Measurements from ENCODE around the gene PCYT2. TPM values are rescaled to one million over a fixed set of nuclear protein-coding genes. Genes with fewer than 3 reads are reported as not detected.

The PCYT2 gene
- total and polyA plus RNA-seq, 9 of the 15 experiments (the other 6 are each of a cell fraction or from before 2014, with no cell fraction given): 0.92 to 134 (median 82.5) TPM

GRCh38 chr17:81870131-81870980, 40.8 kb downstream of the PCYT2 start (continued):
- TF ChIP-seq ZBTB11 (CRISPR knock-in tag; IDR thresholded peaks at IDR 0.05): no peak
- TF ChIP-seq NCOA4 (IDR thresholded peaks at IDR 0.05; ENCODE audit: partially characterized antibody): no peak
- no peak for TF ChIP-seq RBM17 (IDR thresholded peaks at IDR 0.05; ENCODE audit: borderline replicate concordance, low read depth, low read length)
- no peak for TF ChIP-seq PTRF (tag; IDR thresholded peaks at IDR 0.05)
- TF ChIP-seq KLF10 (CRISPR knock-in tag; IDR thresholded peaks at IDR 0.05): no peak
- TF ChIP-seq SMAD4 (CRISPR knock-in tag; conservative IDR thresholded peaks at IDR 0.05): peak; percentile 25; the same call in 1 of the 2 replicates
- no peak for TF ChIP-seq BRCA1 (IDR thresholded peaks at IDR 0.05)
- TF ChIP-seq BRCA1 (CRISPR knock-in tag; IDR thresholded peaks at IDR 0.05): no peak
- no peak for TF ChIP-seq THRB (CRISPR knock-in tag; conservative IDR thresholded peaks at IDR 0.05)
- TF ChIP-seq SMAD2 (IDR thresholded peaks at IDR 0.05; ENCODE audit: low read depth, low read length): no peak
- no peak for TF ChIP-seq CC2D1A (IDR thresholded peaks at IDR 0.05)
- no peak for TF ChIP-seq ZNF507 (tag; conservative IDR thresholded peaks at IDR 0.05)
- no peak for TF ChIP-seq BDP1 (IDR thresholded peaks at IDR 0.05; ENCODE audit: insufficient read depth, insufficient read length)
- no peak for TF ChIP-seq CREB3L1 (IDR thresholded peaks at IDR 0.05; ENCODE audit: borderline replicate concordance, low read depth)
- TF ChIP-seq FOXJ3 (CRISPR knock-in tag; IDR thresholded peaks at IDR 0.05): no peak
- TF ChIP-seq ETS1 (conservative IDR thresholded peaks at IDR 0.05; ENCODE audit: control insufficient read depth, low read depth, low read length): peak; percentile 51; the same call in 1 of the 2 replicates
- TF ChIP-seq ZNF384 (IDR thresholded peaks at IDR 0.05; ENCODE audit: low read depth, low read length): no peak
- no peak for TF ChIP-seq DACH1 (IDR thresholded peaks at IDR 0.05; ENCODE audit: partially characterized antibody)
- TF ChIP-seq CEBPB (tag; IDR thresholded peaks at IDR 0.05): no peak
- no peak for TF ChIP-seq HES1 (IDR thresholded peaks at IDR 0.05; ENCODE audit: low read depth)
